ENCODE data around the gene COL18A1. TPM values are rescaled to one million over a fixed set of nuclear protein-coding genes. Genes with fewer than 3 reads are reported as not detected.

Gene COL18A1
- total and polyA plus RNA-seq, 2 of the 8 experiments (the other 6 are each of a cell fraction or from before 2014, with no cell fraction given), result 145 to 201 TPM

- TF ChIP-seq ZNF274 (IDR thresholded peaks at IDR 0.05; ENCODE audit: borderline replicate concordance, extremely low read depth, low read length) (no peak), CTBP2 (IDR thresholded peaks at IDR 0.05; ENCODE audit: borderline replicate concordance, insufficient read depth, insufficient read length, low read length) (no peak)
Observed at GRCh38 chr21:45451771-45452182, 46.8 kb downstream of the COL18A1 start (continued).

Measured in H1 (cell line).